Hematopoietic multipotent progenitor cell (in vitro differentiated cells): Measurements from ENCODE around the gene PARP4. TPM values are rescaled to one million over a fixed set of nuclear protein-coding genes. Genes with fewer than 3 reads are reported as not detected.
"Not testable (repeated sequence)": the region's sequence is repeated elsewhere in the genome, so short reads cannot be mapped to it uniquely, and the experiment has no call there.

Experiments used
- DNase-seq, 3 donors: peaks; one replicate each; pipeline ENCODE4 v3.0.0-alpha.2; 2011 to 2015; ENCODE audit warnings: low read depth in 2 of 3, low spot score in 2 of 3
- total RNA-seq: library from RNA; depleted of rRNA; stranded (reverse); fragments of >200 nt; gene quantifications from one replicate; pipeline ENCODE4 v1.2.3, GENCODE V29; 2012

Gene PARP4
- total RNA-seq, 1 donor = 54.1 TPM

DNA sequence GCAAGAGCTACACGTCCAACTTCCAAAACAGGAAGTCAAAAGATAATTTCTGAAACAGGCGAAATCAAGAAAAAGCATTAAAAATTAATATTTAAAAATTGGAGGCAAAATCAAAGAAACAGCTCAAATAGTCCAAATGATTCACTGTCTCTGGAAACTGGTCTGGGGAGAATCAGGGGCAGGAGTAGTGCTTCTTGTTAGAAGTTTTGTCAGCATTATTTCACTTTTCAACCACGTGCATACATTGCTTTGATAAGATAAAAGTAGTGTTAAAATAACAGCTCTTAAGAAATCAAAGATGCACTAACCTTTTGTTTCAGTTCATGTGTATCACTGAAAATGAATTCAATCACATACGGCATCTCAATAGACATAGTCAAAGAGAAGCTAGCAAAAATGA lies 53.8 kb downstream of the PARP4 start:
- no peak for DNase-seq

DNA sequence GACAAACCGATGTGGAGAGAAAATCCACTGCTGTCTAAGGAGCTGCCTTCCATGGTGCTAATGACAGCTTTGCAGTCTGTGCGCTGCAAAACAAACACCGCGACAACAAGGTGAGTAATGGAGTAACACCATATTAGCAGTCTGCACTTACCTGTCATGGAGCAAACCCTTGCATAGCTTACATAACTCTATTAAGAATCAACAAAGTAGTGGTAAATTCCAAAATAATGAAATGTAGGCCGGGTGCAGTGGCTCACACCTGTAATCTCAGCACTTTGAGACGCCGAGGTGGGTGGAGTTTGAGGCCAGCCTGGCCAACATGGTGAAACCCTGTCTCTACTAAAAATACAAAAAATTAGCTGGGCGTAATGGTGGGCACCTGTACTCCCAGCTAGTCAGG lies 56.2 kb downstream of the PARP4 start:
- DNase-seq = no peak

DNA sequence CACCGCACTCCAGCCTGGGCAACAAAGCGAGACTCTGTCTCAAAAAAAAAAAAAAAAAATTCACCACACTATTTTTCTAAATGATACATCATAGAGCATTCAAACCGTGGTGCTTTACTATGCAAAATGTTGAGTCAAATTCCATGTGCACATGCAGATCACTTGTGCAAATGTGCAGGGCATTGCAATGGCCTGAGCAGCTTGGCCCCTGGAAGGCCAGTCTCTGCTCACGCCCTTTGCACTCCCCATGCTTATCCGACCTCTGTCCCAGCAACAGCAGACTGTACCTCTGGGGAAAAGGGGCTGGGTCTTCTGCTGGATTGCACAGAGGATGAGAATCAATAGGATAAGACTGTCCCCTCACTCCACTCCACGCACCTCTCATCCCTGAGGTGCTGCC lies 58.5 kb downstream of the PARP4 start:
- no peak for DNase-seq

DNA sequence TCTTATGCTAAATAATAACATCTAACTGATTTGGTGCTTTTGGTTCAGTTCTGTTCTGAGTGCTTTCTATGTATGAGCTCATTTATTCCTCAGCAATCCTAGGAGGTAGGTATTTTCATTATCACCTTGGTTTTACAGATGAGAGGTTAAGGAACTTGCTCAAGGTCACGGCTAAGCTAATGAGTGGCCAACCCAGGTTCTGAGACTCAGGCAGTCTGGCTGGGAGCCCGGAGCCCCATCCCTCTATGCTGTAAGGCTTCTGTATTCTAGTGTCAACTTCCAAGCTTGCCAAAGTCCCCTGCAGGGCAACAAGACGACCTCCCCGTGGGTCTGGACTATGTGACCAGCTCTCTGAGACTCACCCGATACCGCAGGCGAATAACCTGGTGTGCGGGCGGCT lies 60.5 kb downstream of the PARP4 start:
- no peak for DNase-seq

DNA sequence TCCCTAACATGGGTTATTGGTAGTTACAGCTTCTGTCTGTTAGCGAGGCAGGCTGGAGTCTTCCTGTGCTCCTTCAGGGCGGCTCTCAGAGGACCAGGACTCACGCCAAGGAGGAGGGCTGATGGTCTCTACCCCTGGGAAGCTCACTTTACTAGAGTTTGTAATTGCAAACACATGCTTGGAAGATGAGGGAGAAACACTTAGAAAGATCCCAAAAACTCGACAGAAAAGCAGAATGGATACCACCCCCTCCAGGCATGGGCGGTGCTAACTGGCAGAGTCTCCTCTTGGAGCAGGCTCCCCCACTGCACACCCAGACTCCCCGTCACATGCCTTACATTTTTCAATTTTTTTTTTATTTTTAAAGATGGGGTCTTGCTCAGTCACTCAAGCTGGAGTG lies 62.0 kb downstream of the PARP4 start:
- DNase-seq = no peak

- not testable (repeated sequence) for DNase-seq
These were observed 67.7 kb downstream of the PARP4 start for GRCh38 chr13:24444851-24445250.

DNA sequence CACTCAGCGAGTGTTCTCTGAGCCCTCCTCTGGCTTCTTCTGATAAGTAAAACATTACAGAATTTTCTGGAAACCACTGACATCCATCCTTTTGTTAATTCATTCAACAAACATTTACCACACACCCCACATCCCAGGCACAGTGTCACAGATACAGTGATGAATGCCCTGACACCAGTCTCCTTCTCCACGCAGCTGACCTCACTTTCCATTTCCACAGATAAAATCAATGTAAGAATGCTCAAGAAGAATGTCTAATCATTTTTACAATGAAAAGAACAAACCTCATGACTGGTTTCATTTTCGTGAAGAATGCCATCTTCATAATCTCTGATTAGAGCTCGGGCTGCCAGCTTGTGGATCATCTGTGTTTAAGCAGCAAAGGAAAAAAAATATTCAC lies 69.2 kb downstream of the PARP4 start:
- DNase-seq = no peak

DNA sequence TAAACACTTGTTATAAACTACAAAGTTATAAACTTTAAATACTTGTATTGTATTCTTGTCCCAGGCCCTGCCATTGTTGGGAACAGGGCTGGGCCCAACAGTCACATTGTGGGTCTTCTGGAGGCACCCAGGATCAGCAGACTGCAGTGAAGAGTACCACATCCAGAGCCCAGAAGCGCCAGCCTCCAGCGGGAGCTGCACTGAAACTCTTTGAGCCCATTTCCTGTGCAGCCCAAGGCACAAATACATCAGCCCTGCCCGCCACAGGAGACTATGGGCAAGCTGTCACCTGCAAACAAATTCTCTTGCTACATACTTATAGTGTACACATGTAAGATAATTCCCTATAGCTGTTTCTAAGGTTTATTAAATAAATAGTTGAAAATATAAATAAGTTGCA lies 86.5 kb downstream of the PARP4 start:
- DNase-seq = not testable (repeated sequence)

DNA sequence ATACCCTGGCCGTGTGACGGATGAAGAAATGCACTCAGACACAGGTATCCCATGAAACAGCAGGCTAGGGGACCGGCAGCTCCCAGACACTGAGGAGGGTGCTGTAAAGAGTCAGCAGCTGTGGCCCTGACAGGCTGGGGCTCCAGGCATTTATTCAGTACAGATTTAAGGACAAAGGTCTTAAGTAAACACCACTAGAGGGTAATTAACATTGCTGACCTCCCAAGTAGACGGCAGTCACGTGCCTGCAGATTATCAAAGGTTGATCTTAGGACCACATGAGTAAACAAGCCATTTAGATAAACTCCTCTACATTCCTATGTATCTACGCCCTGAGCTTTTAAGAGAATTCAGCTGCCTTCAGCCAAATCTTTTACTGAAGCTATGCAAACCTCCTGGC lies 92.9 kb downstream of the PARP4 start:
- DNase-seq = not testable (repeated sequence)

- DNase-seq = peak in 1 of 3 donors; percentile 2
These were observed 104.7 kb downstream of the PARP4 start for GRCh38 chr13:24407844-24408243.

- no peak for DNase-seq
These were observed 106.1 kb downstream of the PARP4 start for GRCh38 chr13:24406524-24406923.

- DNase-seq = no peak
These were observed 115.8 kb downstream of the PARP4 start for GRCh38 chr13:24396821-24397220.

GRCh38 chr13:24392972-24393371 lies 119.6 kb downstream of the PARP4 start:
- no peak for DNase-seq

DNA sequence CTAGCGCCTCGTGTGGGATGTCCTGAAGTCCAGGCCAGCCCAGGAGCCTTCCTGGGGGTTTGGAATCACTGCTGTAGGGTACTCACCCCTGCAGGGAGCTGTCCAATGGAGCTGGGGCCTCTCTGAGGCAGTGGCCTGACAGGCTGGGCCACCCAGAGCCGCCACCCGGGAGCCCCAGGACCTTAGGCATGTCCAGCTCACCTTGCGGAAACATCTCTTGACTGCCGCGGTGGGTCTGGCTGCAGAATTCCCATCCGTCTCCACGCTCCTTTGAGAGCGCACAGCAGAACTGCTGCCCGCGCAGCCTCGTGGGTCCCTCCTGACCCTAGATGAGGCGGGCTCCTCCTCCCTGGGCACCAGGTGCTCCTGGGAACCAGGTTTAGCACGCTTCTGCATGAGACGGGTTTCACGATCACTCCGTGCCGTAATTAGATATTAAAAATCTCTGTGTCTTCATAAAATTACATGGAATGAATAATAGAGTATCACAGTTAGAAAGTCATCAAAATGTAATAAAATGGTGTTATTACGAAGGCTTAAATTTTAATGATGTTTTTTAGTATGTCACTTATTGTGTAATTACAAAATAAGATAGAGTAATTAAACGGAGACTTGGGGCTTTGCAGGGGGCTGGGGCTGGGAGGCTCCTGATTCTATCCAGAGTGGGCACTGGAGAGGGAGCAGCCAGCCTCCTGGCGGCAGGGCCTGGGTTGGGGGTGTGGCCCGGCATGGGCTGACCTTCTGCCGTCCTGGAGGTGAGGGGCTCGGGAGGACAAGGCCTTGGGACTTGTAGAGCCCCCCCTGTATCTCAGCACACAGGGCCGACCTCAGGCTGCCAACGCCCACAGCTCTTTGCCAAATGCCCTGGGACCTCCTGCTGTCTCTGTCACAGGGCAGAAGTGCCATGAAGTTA lies 120.6 kb downstream of the PARP4 start:
- not testable (repeated sequence) for DNase-seq

DNA sequence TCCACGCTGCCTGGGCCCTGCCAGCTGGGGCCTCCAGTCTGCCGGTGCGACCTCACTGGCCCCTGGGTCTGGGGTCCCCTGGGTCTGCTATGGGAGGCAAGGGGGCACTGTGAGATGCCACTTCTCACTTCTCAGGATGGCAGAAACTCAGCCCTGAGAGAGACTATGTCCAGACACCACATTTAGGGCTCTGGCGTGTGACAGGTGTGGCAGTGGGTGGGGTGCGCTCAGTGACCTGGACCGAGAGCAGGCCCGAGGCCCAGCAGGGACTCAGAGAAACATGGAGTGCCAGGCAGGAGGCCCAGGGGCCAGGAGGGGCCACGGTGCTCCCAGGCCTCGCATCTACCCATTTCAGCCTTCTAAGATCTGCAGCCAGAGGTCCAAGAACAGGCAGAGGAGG lies 121.8 kb downstream of the PARP4 start:
- DNase-seq = not testable (repeated sequence)

- DNase-seq = no peak
These were observed 123.1 kb downstream of the PARP4 start for GRCh38 chr13:24389506-24389905.

GRCh38 chr13:24388743-24389142 lies 123.8 kb downstream of the PARP4 start:
- DNase-seq = not testable (repeated sequence)

GRCh38 chr13:24386816-24387708 lies 125.5 kb downstream of the PARP4 start:
- no peak for DNase-seq

GRCh38 chr13:24385902-24386301 lies 126.7 kb downstream of the PARP4 start:
- DNase-seq = no peak

GRCh38 chr13:24384946-24385345 lies 127.6 kb downstream of the PARP4 start:
- not testable (repeated sequence) for DNase-seq

DNA sequence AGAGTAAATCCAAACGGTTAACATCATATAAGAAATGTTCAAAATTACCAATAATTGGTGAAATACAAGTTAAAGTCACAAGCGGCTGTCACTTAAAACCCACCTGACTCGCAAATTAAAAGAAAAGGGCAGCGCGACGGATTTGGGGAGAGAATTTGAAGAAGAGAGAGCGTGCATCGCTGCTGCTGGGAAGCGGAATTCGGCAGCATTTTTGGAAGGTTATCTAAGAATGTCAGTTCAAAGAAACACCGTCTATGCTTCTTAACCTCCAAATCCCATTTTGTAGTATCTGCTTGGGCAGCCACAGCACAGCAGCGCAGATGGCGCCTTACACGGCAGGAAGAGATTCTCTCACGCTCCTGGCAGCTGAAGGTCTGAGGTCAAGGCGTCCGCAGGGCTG lies 128.5 kb downstream of the PARP4 start:
- not testable (repeated sequence) for DNase-seq
